ENCODE measurements around the gene MEF2C.

DNA sequence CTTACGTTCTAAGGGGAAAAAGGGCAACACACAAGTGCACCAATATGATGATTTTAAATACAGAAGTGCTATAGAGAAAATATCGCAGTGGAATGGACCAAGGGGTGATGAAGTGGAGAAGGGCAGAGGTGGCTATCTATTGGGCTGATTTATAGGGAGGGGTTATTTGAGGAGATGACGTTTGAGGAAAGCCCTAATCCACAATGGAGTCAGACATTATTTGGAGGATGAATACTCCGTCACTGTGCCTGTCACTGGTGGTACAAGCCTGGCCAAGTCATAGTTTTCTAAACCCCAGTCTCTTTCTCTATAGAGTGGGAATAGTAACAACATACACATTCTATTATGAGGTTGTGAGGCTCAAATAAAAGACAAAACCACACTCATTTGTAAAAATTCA is 48.5 kb downstream of the MEF2C start:
- no peak for TF ChIP-seq GATA2 (IDR thresholded peaks at IDR 0.05; ENCODE audit: low read depth, low read length)
- TF ChIP-seq GATA3 (IDR thresholded peaks at IDR 0.05; ENCODE audit: low read depth, low read length): no peak

Measured in SH-SY5Y (cell line).